ENCODE data around the gene SLC22A23.

The SLC22A23 gene

DNA sequence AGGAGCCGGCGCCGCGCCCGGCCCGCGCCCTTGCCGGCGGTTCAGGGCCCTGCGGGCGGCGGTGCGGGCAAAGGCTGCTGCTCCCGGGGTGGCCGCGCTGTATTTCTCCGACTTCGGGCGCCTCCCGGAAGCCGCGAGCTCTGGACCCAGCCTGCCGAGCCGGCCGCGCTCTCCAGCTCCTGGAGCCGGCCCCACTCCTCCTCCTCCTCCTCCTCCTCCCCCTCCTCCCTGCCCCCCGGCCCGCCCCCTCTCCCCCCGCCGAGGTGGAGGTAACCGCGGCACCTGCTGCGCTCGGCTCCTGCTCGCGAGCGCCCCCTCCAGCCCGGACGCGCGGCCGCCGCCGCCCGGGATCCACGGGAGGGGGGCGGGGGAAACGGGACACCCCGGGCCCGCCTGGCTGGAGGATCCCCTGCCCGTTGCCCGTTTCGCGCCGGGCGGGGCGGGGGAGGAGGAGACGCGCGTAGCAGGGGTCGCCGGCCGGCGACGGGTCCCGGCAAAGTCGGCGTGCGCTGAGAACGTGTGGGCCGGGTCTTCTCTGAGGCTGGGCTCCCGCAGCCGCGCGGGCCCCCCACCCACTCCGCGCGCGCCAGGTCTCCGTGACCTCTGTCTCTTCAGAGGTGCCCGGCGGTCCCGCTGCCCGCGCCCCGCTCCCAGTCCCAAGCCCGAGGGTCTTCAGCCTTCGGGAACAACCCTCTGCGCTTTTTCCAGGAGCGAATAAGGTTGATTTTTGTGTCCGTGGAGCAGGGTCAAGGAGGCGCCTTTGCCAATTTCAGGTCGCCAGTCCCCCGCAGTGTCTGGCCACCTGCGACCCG lies at the start of gene SLC22A23:
SLC22A23 (minus strand) TSS at position 153 of the 812 bp plus-strand sequence. CDS start 491 bp downstream, outside the sequence.
- peak; percentile 75 for DNase-seq

DNA sequence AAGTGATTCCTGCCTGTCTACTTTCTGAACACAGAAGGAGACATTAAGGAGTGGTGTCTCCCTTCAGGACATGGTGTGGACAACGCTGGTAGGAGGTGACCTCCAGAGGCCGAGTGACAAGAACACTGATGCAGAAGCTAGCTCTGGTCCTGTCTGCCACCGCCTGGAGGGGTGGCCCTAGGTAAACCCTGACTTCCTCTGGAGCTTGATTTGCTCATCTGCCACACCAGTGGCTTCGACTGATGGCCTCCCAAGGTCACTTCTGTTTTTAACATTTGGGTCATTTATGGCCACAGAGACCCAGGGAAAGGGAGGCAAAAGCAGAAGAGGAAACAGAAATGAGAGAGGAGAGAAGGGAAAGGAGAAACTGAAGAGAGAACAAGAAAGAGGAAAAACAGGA lies 49.4 kb upstream of the SLC22A23 start:
- DNase-seq, result no peak

GRCh38 chr6:3504938-3505805 lies 48.3 kb upstream of the SLC22A23 start:
- DNase-seq, result no peak

- DNase-seq, result no peak
These were observed 47.5 kb upstream of the SLC22A23 start for GRCh38 chr6:3504354-3504753.

- DNase-seq, result no peak
These were observed 45.1 kb upstream of the SLC22A23 start for GRCh38 chr6:3501826-3502500.

GRCh38 chr6:3500262-3501014 lies 43.6 kb upstream of the SLC22A23 start:
- peak; percentile 34 for DNase-seq

DNA sequence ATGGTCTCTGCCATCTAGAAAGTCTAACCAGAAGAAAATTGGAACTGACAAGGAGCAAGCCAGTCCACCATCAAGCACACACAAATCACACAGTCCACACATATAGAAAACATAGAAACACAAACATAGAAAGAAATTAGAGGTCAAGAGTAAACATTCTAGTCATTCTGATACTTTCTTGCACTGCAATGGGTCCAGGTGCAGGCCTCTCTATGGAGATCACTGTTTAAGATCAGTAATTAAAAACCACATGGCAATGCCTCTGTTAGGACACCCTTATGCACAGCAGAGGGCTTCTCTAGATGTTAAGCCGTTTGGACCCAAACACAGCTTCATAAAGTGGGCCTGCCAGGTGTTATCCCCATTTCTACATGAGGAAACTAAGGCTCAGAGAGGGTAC lies 42.8 kb upstream of the SLC22A23 start:
- no peak for DNase-seq

GRCh38 chr6:3496395-3496794 lies 39.5 kb upstream of the SLC22A23 start:
- DNase-seq, result no peak

GRCh38 chr6:3494391-3495100 lies 37.7 kb upstream of the SLC22A23 start:
- DNase-seq, result no peak

DNA sequence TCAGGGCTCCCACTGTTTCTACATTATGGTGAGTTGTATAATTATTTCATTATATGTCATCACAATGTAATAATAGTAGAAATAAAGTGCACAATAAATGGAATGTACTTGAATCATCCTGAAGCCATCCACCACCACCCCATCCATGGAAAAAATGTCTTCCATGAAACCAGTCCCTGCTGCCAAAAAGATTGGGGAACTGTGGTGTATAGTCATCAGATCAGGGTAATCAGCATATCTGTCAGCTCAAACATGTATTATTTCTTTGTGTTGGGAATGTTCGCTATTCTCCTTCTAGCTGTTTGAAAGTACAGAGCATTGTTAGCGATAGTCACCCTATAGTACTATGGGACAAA lies 33.8 kb upstream of the SLC22A23 start:
- DNase-seq, result no peak

DNA sequence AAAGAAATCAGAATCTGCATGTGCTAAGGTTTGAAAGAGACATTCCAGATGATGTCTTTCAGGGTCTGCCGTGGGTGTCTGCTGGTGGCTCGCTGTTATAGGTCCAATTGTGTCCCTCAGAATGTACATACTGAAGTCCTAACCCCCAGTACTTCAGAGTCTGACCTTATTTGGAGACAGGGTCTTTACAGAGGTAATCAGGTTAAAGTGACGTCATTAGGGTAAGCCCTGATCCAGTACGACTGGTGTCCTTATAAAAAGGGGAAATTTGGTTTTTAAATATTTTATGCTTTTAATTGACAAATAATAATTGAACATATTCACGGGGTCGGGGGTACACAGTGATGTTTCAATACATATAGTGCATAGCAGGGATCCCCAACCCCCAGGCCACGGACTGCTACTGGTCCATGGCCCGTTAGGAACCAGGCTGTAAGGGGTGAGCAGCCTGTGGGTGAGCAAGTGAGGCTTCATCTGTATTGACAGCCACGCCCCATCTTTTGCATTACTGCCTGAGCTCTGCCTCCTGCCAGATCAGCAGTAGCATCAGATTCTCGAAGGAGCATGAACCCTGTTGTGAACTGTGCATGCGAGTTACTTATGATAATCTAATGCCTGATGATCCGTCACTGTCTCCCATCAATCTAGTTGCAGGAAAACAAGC lies 33.2 kb upstream of the SLC22A23 start:
- DNase-seq, result no peak

- DNase-seq, result no peak
These were observed 32.3 kb upstream of the SLC22A23 start for GRCh38 chr6:3489027-3489757.

DNA sequence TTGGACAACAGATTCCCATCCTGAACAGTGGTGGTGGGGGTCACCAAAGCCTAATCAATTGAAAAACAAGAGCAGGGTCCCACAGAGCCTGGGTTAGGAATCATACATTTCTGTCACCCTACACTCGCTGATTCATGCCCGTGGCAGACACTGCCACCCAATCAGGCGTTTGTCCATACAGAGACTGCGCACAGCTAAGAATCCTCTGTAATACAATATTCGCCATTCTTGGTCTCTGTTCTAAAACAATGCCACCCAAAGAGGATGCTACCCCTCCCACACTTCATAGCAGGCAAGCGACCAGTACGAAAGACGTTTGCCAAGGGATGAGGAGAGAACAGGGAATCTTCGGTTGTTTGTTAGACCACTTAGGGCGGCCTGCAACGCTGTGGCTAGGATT lies 28.1 kb upstream of the SLC22A23 start:
- no peak for DNase-seq

- no peak for DNase-seq
These were observed 27.3 kb upstream of the SLC22A23 start for GRCh38 chr6:3484192-3484591.

GRCh38 chr6:3483675-3484074 lies 26.8 kb upstream of the SLC22A23 start:
- DNase-seq, result no peak

- DNase-seq, result no peak
These were observed 26.0 kb upstream of the SLC22A23 start for GRCh38 chr6:3482869-3483268.

DNA sequence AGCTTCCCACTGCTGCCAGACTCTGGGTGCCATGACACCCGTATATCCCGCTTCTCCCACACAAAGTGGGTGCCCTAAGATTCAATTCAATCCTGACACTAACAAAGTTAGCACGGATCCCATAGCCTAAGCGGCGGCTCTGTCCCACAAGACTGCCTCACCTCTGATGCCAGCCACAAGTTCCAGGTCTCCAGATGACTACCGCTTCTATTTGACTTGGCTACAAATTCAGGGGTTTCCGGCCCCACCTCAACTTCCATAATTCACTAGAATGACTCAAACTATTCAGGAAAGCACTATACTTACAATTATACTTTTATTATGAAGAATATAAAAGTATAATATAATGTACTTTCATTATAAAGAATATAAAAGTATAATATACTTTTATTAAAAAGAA lies 24.8 kb upstream of the SLC22A23 start:
- no peak for DNase-seq

GRCh38 chr6:3480009-3480408 lies 23.2 kb upstream of the SLC22A23 start:
- no peak for DNase-seq

DNA sequence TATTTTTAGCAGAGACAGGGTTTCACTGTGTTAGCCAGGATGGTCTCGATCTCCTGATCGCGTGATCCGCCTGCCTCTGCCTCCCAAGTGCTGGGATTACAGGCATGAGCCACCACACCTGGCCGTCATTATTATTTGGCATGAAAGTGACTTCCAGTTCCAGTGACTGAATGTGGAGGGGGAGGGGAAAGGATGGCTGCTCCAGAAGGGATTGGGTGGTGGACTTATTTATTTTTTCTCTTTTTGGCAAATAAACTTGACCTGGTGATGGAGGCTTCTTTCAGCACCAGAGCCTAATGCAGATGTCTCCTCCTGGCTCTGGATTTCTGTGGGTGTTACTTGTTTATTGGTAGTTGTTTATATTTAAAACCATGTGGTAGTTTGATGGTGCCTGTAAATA lies 16.9 kb upstream of the SLC22A23 start:
- DNase-seq, result no peak

DNA sequence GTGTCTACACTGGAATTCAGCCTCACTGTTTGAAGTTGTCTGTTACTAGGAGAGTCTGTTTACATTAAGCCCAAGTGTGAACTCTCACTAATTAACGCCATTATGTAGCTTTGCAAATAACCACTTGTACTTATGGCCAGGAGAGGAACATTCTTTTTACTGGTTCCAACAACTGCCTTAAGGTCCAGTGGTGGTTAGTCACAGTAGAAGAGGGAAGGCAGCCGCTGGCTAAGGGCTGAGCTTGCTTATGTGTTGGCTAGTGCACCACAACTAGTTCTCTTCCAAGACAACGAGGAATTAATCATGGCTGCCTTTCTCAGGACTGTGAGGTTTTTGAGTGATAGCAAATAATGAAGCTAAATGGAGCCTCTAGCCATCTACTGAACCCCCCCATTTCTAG lies 14.9 kb upstream of the SLC22A23 start:
- no peak for DNase-seq

DNA sequence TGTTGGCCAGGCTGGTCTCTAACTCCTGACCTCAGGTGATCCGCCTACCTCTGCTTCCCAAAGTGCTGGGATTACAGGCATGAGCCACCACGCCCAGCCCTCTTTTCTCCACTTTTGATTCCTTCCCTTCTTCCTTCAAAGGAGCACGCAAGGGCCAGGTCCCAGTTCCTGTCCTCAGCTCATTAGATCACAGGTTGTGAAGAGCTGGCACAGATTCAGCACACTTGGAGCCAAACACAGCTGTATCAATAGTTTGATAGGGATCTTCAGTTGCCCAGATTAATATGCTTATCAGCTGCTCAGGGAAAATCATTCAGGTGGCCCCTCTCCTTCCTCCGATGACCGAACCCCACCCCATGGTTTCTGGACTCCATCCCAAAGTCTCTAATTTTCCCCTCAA lies 14.4 kb upstream of the SLC22A23 start:
- DNase-seq, result no peak

Data from NCI-H2171 (cell line).